DND-41 (cell line): ENCODE measurements around the gene DRAP1.

Experiments
- EZH2 ChIP-seq: IDR thresholded peaks from 3 replicates; pipeline ENCODE4 v1.6.1; 2012; ENCODE audit warnings: borderline replicate concordance, low read depth, mild to moderate bottlenecking, moderate library complexity, low read length, inconsistent platforms; ENCODE audit not compliant: severe bottlenecking
- TF ChIP-seq, protein P1 (sequence below): IDR thresholded peaks from 2 replicates; pipeline ENCODE4 v1.5.1; 2012; ENCODE audit warnings: borderline replicate concordance, low read length, moderate library complexity, mild to moderate bottlenecking; ENCODE audit not compliant: poor library complexity, severe bottlenecking; ENCODE audit errors: extremely low read depth

DNA sequence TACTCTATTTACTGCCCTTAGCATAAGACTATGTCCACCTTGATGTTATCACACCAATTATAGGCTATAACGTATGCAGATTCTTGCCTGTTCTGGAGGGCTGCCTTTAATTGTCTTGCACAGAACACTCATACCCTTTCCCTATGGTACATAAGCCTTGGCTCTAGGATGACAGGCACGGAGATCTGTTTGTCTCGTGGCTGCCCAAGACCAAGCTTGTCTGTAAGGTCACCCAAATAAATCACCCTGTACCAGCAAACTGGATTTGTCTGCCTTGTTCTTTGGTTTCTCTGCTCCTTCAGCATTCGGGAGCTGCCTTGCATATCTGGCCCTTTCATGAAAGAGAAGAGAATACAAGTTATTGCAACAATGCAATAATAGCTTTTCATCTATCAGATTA lies 18.5 kb downstream of the DRAP1 start:
- TF ChIP-seq, protein P1, sequence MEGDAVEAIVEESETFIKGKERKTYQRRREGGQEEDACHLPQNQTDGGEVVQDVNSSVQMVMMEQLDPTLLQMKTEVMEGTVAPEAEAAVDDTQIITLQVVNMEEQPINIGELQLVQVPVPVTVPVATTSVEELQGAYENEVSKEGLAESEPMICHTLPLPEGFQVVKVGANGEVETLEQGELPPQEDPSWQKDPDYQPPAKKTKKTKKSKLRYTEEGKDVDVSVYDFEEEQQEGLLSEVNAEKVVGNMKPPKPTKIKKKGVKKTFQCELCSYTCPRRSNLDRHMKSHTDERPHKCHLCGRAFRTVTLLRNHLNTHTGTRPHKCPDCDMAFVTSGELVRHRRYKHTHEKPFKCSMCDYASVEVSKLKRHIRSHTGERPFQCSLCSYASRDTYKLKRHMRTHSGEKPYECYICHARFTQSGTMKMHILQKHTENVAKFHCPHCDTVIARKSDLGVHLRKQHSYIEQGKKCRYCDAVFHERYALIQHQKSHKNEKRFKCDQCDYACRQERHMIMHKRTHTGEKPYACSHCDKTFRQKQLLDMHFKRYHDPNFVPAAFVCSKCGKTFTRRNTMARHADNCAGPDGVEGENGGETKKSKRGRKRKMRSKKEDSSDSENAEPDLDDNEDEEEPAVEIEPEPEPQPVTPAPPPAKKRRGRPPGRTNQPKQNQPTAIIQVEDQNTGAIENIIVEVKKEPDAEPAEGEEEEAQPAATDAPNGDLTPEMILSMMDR, result no peak
- no peak for TF ChIP-seq EZH2
